Esophagus muscularis mucosa (tissue), 4 donors: ENCODE results near the gene CLDN17. TPM values are rescaled to one million over a fixed set of nuclear protein-coding genes. Genes with fewer than 3 reads are reported as not detected.

Source experiments
- DNase-seq: peaks from one replicate; pipeline ENCODE4 v3.0.0-alpha.2; 2017; ENCODE audit errors: extremely low spot score
- H3K27ac ChIP-seq, 4 donors: fragments of 200-600 bp; sonication (generic); replicated peaks in 1 of 4; 1 replicate in 3 of 4; 2 replicates in 1 of 4; pipeline ENCODE4 v1.5.1; 2016 to 2019; ENCODE audit warnings: mild to moderate bottlenecking in 1 of 4
- H3K27me3 ChIP-seq, 4 donors: fragments of 200-600 bp; sonication (generic); one replicate each; pipeline versions ENCODE4 v1.5.1 to v1.6.0; 2016 to 2019
- H3K36me3 ChIP-seq, 4 donors: fragments of 200-600 bp; sonication (generic); one replicate each; pipeline ENCODE4 v1.5.1; 2016 to 2019
- H3K4me1 ChIP-seq, 4 donors: fragments of 200-600 bp; sonication (generic); one replicate each; pipeline ENCODE4 v1.5.1; 2016 to 2019
- H3K4me3 ChIP-seq, 4 donors: fragments of 200-600 bp; sonication (generic); 1 replicate in 2 of 4; 2 replicates in 2 of 4; pipeline ENCODE4 v1.5.1; 2016 to 2019; ENCODE audit warnings: mild to moderate bottlenecking in 4 of 4, moderate library complexity in 1 of 4
- H3K9me3 ChIP-seq, 4 donors: fragments of 200-600 bp; sonication (generic); 1 replicate in 3 of 4; 2 replicates in 1 of 4; pipeline ENCODE4 v1.5.1; 2016 to 2019
- CTCF ChIP-seq, 3 experiments: fragments of 200-600 bp in 2 of 3; fragments of 450-650 bp in 1 of 3; sonication (generic) in 2 of 3; IDR thresholded peaks; one replicate each; pipeline ENCODE4 v1.5.1; 2017 to 2019; ENCODE audit warnings: antibody characterized with exemption in 3 of 3, mild to moderate bottlenecking in 2 of 3, moderate library complexity in 1 of 3
- EP300 ChIP-seq: sonication (generic); formaldehyde crosslinking; IDR thresholded peaks from one replicate; pipeline ENCODE4 v1.6.1; 2017; ENCODE audit warnings: antibody characterized with exemption
- POLR2A ChIP-seq: fragments of 450-650 bp; IDR thresholded peaks from one replicate; pipeline ENCODE4 v1.6.1; 2017; ENCODE audit warnings: antibody characterized with exemption, moderate library complexity, mild to moderate bottlenecking, low read depth
- POLR2AphosphoS5 ChIP-seq, 2 donors: sonication (generic); formaldehyde crosslinking; IDR thresholded peaks; one replicate each; pipeline ENCODE4 v1.6.1; 2017; ENCODE audit warnings: antibody characterized with exemption in 2 of 2
- WGBS: methylation state at CpG from one replicate; pipeline ENCODE4 v1.1.5; 2018; 5-methylcytosine and 5-hydroxymethylcytosine counted together
- intact Hi-C: fragments of 100-400 bp; cut with DNase I; formaldehyde crosslinking; loops from one replicate; pipeline ENCODE4 v1.15.1; 2023
- total RNA-seq, 4 donors: library from RNA; depleted of rRNA; stranded (reverse); fragments of >200 nt; gene quantifications; one replicate each; pipeline versions ENCODE4 v1.1.0 to v1.2.1, GENCODE V29; 2016

The CLDN17 gene
- total RNA-seq, 4 donors from 2014 or later, result not detected

- Histone ChIP-seq H3K4me3 (no peak overlapping the region), H3K36me3 (no peaks in the 10 kb centered on the region), H3K27me3 (no peaks in the 10 kb centered on the region), H3K27ac (no peak overlapping the region), H3K9me3 (no peaks in the 10 kb centered on the region), H3K4me1 (no peaks in the 10 kb centered on the region)
- DNase-seq, result no peak
- WGBS, result 92% methylated on average over 3 of the region's 3 CpGs
- intact Hi-C loops, result no loop called here
- TF ChIP-seq EP300 (no peak), CTCF (IDR thresholded peaks at IDR 0.05) (no peak), POLR2AphosphoS5 (IDR thresholded peaks at IDR 0.05) (no peak), POLR2A (no peak)
These were observed 50.1 kb downstream of the CLDN17 start for GRCh38 chr21:30116479-30116878.

Other genes starting within 250 kb of the CLDN17 start
- gene GRIK1, start 226.8 kb downstream of the CLDN17 start, total RNA-seq, result under 1 TPM in 3 of 4 donors, not detected in 1; 0.19 to 0.40 (median 0.33) TPM
- gene CLDN8, start 49.3 kb upstream of the CLDN17 start, total RNA-seq, result not detected
- not detected for gene KRTAP24-1, start 116.1 kb upstream of the CLDN17 start, total RNA-seq
- gene KRTAP25-1, start 122.7 kb upstream of the CLDN17 start, total RNA-seq, result not detected
- not detected for gene KRTAP26-1, start 153.5 kb upstream of the CLDN17 start, total RNA-seq
- gene KRTAP27-1, start 170.9 kb upstream of the CLDN17 start, total RNA-seq, result not detected
- not detected for gene KRTAP23-1, start 181.8 kb upstream of the CLDN17 start, total RNA-seq
- not detected for gene KRTAP13-2, start 205.5 kb upstream of the CLDN17 start, total RNA-seq
- not detected for gene KRTAP13-1, start 229.2 kb upstream of the CLDN17 start, total RNA-seq